B cell (primary cell): ENCODE measurements around the gene SLC10A2. TPM values are rescaled to one million over a fixed set of nuclear protein-coding genes. Genes with fewer than 3 reads are reported as not detected.

ENCODE experiments used
- ATAC-seq: fragments of 200-7000 bp; cut with Tn5 transposase; one replicate; pipeline ENCODE4 v1.10.0; 2021; ENCODE audit warnings: low read depth, mild to moderate bottlenecking, moderate number of reproducible peaks, moderate library complexity
- CTCF ChIA-PET: fragments of 350-600 bp; sonication (Branson Sonifier 250); formaldehyde crosslinking; loops from one replicate; lab custom pipeline; 2021; ENCODE audit warnings: antibody characterized with exemption, inconsistent platforms; lab: Charles Lee
- POLR2A ChIA-PET: fragments of 350-600 bp; sonication (Branson Sonifier 250); formaldehyde crosslinking; loops from one replicate; lab custom pipeline; 2021; ENCODE audit warnings: antibody characterized with exemption; lab: Charles Lee
- DNase-seq: peaks from one replicate; pipeline ENCODE4 v3.0.0; 2013
- H2AFZ ChIP-seq: 2 replicates; pipeline ENCODE4 v1.6.1; 2012; ENCODE audit warnings: mild to moderate bottlenecking, low read depth, low read length; ENCODE audit not compliant: insufficient read depth, poor library complexity, severe bottlenecking
- H3K27ac ChIP-seq, 2 donors: 1 replicate in 1 of 2; 2 replicates in 1 of 2; pipeline ENCODE4 v1.5.1; 2012 to 2013; ENCODE audit warnings: low read length in 2 of 2, mild to moderate bottlenecking in 2 of 2, moderate library complexity in 1 of 2
- H3K27me3 ChIP-seq, 4 experiments: fragments of 200-600 bp in 1 of 4; sonication (generic) in 1 of 4; replicated peaks in 1 of 4; 1 replicate in 2 of 4; 2 replicates in 2 of 4; pipeline versions ENCODE4 v1.6.1 to v1.7.0; 2013 to 2016; ENCODE audit warnings: low read length in 3 of 4, mild to moderate bottlenecking in 2 of 4, mixed read lengths in 1 of 4, moderate library complexity in 1 of 4; ENCODE audit not compliant: insufficient read depth in 4 of 4, control insufficient read depth in 3 of 4; ENCODE audit errors: control extremely low read depth in 1 of 4
- H3K36me3 ChIP-seq, 2 experiments: replicated peaks in 1 of 2; 1 replicate in 1 of 2; 2 replicates in 1 of 2; pipeline versions ENCODE4 v1.6.1 to v1.7.1; 2013; ENCODE audit warnings: low read length in 1 of 2; ENCODE audit not compliant: insufficient read depth in 2 of 2, control insufficient read depth in 1 of 2; ENCODE audit errors: control extremely low read depth in 1 of 2, extremely low read depth in 1 of 2
- H3K4me1 ChIP-seq, 2 donors: fragments of 200-600 bp in 1 of 2; sonication (generic) in 1 of 2; 1 replicate in 1 of 2; 2 replicates in 1 of 2; pipeline versions ENCODE4 v1.5.1 to v1.6.1; 2013 to 2017; ENCODE audit warnings: low read length in 2 of 2; ENCODE audit not compliant: control insufficient read depth in 2 of 2, insufficient read depth in 2 of 2
- H3K4me2 ChIP-seq: replicated peaks from 2 replicates; pipeline ENCODE3; 2012; ENCODE audit warnings: mild to moderate bottlenecking, low read depth, low read length; ENCODE audit not compliant: poor library complexity, severe bottlenecking
- H3K4me3 ChIP-seq, 5 experiments: fragments of 200-600 bp in 1 of 5; sonication (generic) in 1 of 5; 1 replicate in 3 of 5; 2 replicates in 2 of 5; pipeline versions ENCODE4 v1.5.1 to v1.7.0; 2011 to 2016; ENCODE audit warnings: low read length in 4 of 5, mild to moderate bottlenecking in 4 of 5, low read depth in 2 of 5, control low read depth in 1 of 5, moderate library complexity in 1 of 5; ENCODE audit not compliant: insufficient read depth in 1 of 5; ENCODE audit errors: control extremely low read depth in 1 of 5, extremely low read depth in 1 of 5
- H3K79me2 ChIP-seq: fragments of 200-600 bp; sonication (generic); one replicate; pipeline ENCODE4 v1.6.0; 2016; ENCODE audit warnings: low read length; ENCODE audit not compliant: control insufficient read depth, insufficient read depth
- H3K9ac ChIP-seq: fragments of 200-600 bp; sonication (generic); 2 replicates; pipeline ENCODE4 v1.6.1; 2017; ENCODE audit warnings: mild to moderate bottlenecking, low read length, moderate library complexity
- H3K9me3 ChIP-seq, 3 donors: one replicate each; pipeline versions ENCODE4 v1.6.1 to v1.7.1; 2013; ENCODE audit warnings: low read length in 2 of 3; ENCODE audit not compliant: control insufficient read depth in 2 of 3, insufficient read depth in 1 of 3; ENCODE audit errors: control extremely low read depth in 1 of 3
- H4K20me1 ChIP-seq: 2 replicates; pipeline ENCODE4 v1.6.0; 2012; ENCODE audit warnings: mild to moderate bottlenecking, low read length; ENCODE audit not compliant: insufficient read depth, control insufficient read depth, poor library complexity, severe bottlenecking
- H3K27ac Mint-ChIP-seq: one replicate; pipeline ENCODE4 v1.8.0; 2021; ENCODE audit warnings: mixed read lengths
- H3K27me3 Mint-ChIP-seq: one replicate; pipeline ENCODE4 v1.8.0; 2021; ENCODE audit warnings: mixed read lengths
- H3K4me1 Mint-ChIP-seq: one replicate; pipeline ENCODE4 v1.8.0; 2021; ENCODE audit warnings: mixed read lengths
- H3K4me3 Mint-ChIP-seq: one replicate; pipeline ENCODE4 v1.8.0; 2021; ENCODE audit warnings: mixed read lengths
- H3K9me3 Mint-ChIP-seq: one replicate; pipeline ENCODE4 v1.8.0; 2022; ENCODE audit warnings: mixed read lengths; ENCODE audit not compliant: insufficient read depth
- EZH2 ChIP-seq: IDR thresholded peaks from 2 replicates; pipeline ENCODE4 v1.6.1; 2012; ENCODE audit warnings: borderline replicate concordance, low read depth, mild to moderate bottlenecking, moderate library complexity, low read length; ENCODE audit not compliant: insufficient read depth, poor library complexity, severe bottlenecking
- WGBS: methylation state at CpG from one replicate; pipeline ENCODE4 v1.1.5; 2013; ENCODE audit warnings: missing lambda C conversion rate; ENCODE audit not compliant: insufficient coverage; 5-methylcytosine and 5-hydroxymethylcytosine counted together
- intact Hi-C: fragments of 100-400 bp; cut with micrococcal nuclease; formaldehyde crosslinking; loops from one replicate; pipeline ENCODE4 v1.10.0; 2022
- polyA plus RNA-seq: library from polyadenylated mRNA; depleted of rRNA; stranded (reverse); fragments of >200 nt; gene quantifications from 2 replicates; pipeline ENCODE4 v1.2.3, GENCODE V29; 2012
- total RNA-seq, 2 donors: library from RNA; stranded (reverse); fragments of 120-200 nt in 1 of 2; gene quantifications; 1 replicate in 1 of 2; 2 replicates in 1 of 2; pipeline versions ENCODE4 v1.2.3 to v1.2.4, GENCODE V29; 2013 to 2022
- TF ChIP-seq, protein P1 (sequence below): fragments of 200-600 bp; IDR thresholded peaks from one replicate; pipeline ENCODE4 v1.8.0; 2022; ENCODE audit warnings: antibody characterized with exemption, mild to moderate bottlenecking

SLC10A2 gene
- total and polyA plus RNA-seq, 2 donors (not counting 1 experiment from before 2014, with no cell fraction given): not detected

DNA sequence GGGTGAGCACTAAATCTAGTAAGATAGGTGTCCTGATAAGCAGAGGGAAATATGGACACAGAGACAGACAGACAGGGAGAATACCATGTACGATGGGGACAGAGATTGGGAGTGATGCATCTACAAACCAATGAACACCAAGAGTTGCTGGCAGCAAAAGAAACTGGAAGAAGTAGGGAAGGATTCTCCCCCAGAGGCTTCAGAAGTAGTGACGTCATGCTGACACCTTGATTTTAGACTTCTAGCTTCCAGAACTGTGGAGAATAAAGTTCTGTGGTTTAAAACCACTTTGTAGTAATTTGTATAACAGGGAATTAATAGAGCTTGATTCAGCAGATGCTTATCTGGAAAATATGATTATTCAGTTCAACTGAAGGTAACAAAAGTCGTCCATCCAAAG is 66.1 kb downstream of the SLC10A2 start:
- ChIA-PET POLR2A (no interaction called here), CTCF (no interaction called here)
- WGBS: 100% methylated on average over 1 of the region's 3 CpGs
- H4K20me1 ChIP-seq: no peaks in the 10 kb centered on the region
- H3K9me3 ChIP-seq: peaks cover 1 to 25% (median 16%) of the 10 kb centered on the region in 3 donors
- H2AFZ ChIP-seq: no peak overlapping the region
- H3K4me1 ChIP-seq: peaks cover 9 to 21% of the 10 kb centered on the region in 2 donors
- H3K79me2 ChIP-seq: no peaks in the 10 kb centered on the region
- no peaks in the 10 kb centered on the region for H3K27me3 Mint-ChIP-seq
- no peak overlapping the region for H3K4me2 ChIP-seq
- no peak overlapping the region for H3K4me3 ChIP-seq
- no peak for TF ChIP-seq EZH2
- TF ChIP-seq, protein P1, sequence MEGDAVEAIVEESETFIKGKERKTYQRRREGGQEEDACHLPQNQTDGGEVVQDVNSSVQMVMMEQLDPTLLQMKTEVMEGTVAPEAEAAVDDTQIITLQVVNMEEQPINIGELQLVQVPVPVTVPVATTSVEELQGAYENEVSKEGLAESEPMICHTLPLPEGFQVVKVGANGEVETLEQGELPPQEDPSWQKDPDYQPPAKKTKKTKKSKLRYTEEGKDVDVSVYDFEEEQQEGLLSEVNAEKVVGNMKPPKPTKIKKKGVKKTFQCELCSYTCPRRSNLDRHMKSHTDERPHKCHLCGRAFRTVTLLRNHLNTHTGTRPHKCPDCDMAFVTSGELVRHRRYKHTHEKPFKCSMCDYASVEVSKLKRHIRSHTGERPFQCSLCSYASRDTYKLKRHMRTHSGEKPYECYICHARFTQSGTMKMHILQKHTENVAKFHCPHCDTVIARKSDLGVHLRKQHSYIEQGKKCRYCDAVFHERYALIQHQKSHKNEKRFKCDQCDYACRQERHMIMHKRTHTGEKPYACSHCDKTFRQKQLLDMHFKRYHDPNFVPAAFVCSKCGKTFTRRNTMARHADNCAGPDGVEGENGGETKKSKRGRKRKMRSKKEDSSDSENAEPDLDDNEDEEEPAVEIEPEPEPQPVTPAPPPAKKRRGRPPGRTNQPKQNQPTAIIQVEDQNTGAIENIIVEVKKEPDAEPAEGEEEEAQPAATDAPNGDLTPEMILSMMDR: no peak
- no peak overlapping the region for H3K9ac ChIP-seq
- no peaks in the 10 kb centered on the region for H3K36me3 ChIP-seq
- no peak overlapping the region for H3K27ac Mint-ChIP-seq
- H3K4me3 Mint-ChIP-seq: no peak overlapping the region
- intact Hi-C loops: no loop called here
- DNase-seq: no peak
- ATAC-seq: no peak
- H3K27ac ChIP-seq: no peak overlapping the region
- peaks cover 7% of the 10 kb centered on the region for H3K9me3 Mint-ChIP-seq
- peaks cover 15% of the 10 kb centered on the region for H3K4me1 Mint-ChIP-seq
- H3K27me3 ChIP-seq: no peaks in the 10 kb centered on the region

GRCh38 chr13:102999499-102999898 is 66.7 kb downstream of the SLC10A2 start:
- peaks cover 9 to 21% of the 10 kb centered on the region in 2 donors for H3K4me1 ChIP-seq
- no peak overlapping the region for H3K9ac ChIP-seq
- no peak overlapping the region for H3K27ac ChIP-seq
- TF ChIP-seq EZH2: no peak
- TF ChIP-seq, protein P1: no peak
- Mint-ChIP-seq H3K27me3 (no peaks in the 10 kb centered on the region), H3K4me1 (peaks cover 15% of the 10 kb centered on the region), H3K27ac (no peak overlapping the region), H3K4me3 (no peak overlapping the region), H3K9me3 (peaks cover 11% of the 10 kb centered on the region)
- H3K27me3 ChIP-seq: no peaks in the 10 kb centered on the region
- no peak overlapping the region for H3K4me3 ChIP-seq
- ATAC-seq (no peak), DNase-seq (no peak)
- H4K20me1 ChIP-seq: no peaks in the 10 kb centered on the region
- no peaks in the 10 kb centered on the region for H3K36me3 ChIP-seq
- intact Hi-C loops: no loop called here
- WGBS: 50% methylated on average over 2 of the region's 2 CpGs
- no peak overlapping the region for H2AFZ ChIP-seq
- ChIA-PET POLR2A (no interaction called here), CTCF (no interaction called here)
- H3K79me2 ChIP-seq: no peaks in the 10 kb centered on the region
- no peak overlapping the region for H3K4me2 ChIP-seq
- peaks cover 1 to 31% (median 20%) of the 10 kb centered on the region in 3 donors for H3K9me3 ChIP-seq

Other genes starting within 250 kb of the SLC10A2 start
- gene ERCC5, start 220.4 kb downstream of the SLC10A2 start, total RNA-seq: 88.3 and 100 TPM in 2 replicates
- gene ERCC5, start 220.4 kb downstream of the SLC10A2 start, polyA plus RNA-seq: 34.7 and 48.5 TPM in 2 replicates